Panc1 (cell line): Measurements from ENCODE around the gene FRS2. TPM values are rescaled to one million over a fixed set of nuclear protein-coding genes. Genes with fewer than 3 reads are reported as not detected.

Source experiments
- ATAC-seq: fragments of 200-7000 bp; cut with Tn5 transposase; 2 replicates; pipeline ENCODE4 v1.9.1; 2020; ENCODE audit warnings: mild to moderate bottlenecking, moderate library complexity
- BruUV-seq: library from RNA; stranded (reverse); fragments of 400-500 nt; replicated peaks from 2 replicates; lab custom pipeline; 2021; lab: Mats Ljungman, UMichigan
- CTCF ChIA-PET: fragments of 300-600 bp; sonication (Branson Sonifier 250); formaldehyde crosslinking; loops from one replicate; lab custom pipeline; 2022; ENCODE audit warnings: antibody characterized with exemption; lab: Charles Lee
- POLR2A ChIA-PET: fragments of 300-600 bp; sonication (Branson Sonifier 250); formaldehyde crosslinking; loops from one replicate; lab custom pipeline; 2022; ENCODE audit warnings: antibody characterized with exemption; lab: Charles Lee
- DNase-seq: peaks from one replicate; pipeline ENCODE4 v3.0.0-alpha.2; 2010; ENCODE audit warnings: low read depth, low spot score
- H3K27ac ChIP-seq: 2 replicates; pipeline ENCODE4 v1.5.1; 2011; ENCODE audit warnings: mild to moderate bottlenecking, low read length, inconsistent platforms
- H3K27me3 ChIP-seq: fragments of 200-500 bp; sonication (Bioruptor generic); 2 replicates; pipeline ENCODE4 v1.6.0; 2014; ENCODE audit warnings: low read length, inconsistent platforms; ENCODE audit not compliant: control insufficient read depth, insufficient read depth
- H3K36me3 ChIP-seq: fragments of 200-500 bp; sonication (Bioruptor generic); 2 replicates; pipeline ENCODE4 v1.5.1; 2014; ENCODE audit warnings: inconsistent platforms, mild to moderate bottlenecking, low read length, moderate library complexity; ENCODE audit not compliant: control insufficient read depth, insufficient read depth
- H3K4me1 ChIP-seq: 2 replicates; pipeline ENCODE4 v1.5.1; 2011; ENCODE audit warnings: inconsistent platforms, mild to moderate bottlenecking, low read length, moderate library complexity; ENCODE audit not compliant: control insufficient read depth, insufficient read depth
- H3K4me3 ChIP-seq, 2 experiments: 2 replicates each; pipeline ENCODE4 v1.5.1; 2011 to 2012; ENCODE audit warnings: low read depth in 2 of 2, low read length in 2 of 2, mild to moderate bottlenecking in 2 of 2, inconsistent platforms in 1 of 2, moderate library complexity in 1 of 2
- H3K9me3 ChIP-seq: fragments of 200-500 bp; sonication (Bioruptor generic); 2 replicates; pipeline ENCODE4 v1.5.1; 2014; ENCODE audit warnings: low read depth, mild to moderate bottlenecking, inconsistent platforms, low read length, moderate library complexity; ENCODE audit not compliant: control insufficient read depth, insufficient read depth
- POLR2AphosphoS5 ChIP-seq: IDR thresholded peaks from 2 replicates; pipeline ENCODE4 v1.6.1; 2012; ENCODE audit warnings: mild to moderate bottlenecking, low read depth, low read length, moderate library complexity
- SIN3A ChIP-seq: IDR thresholded peaks from 2 replicates; pipeline ENCODE4 v1.6.1; 2012; ENCODE audit warnings: low read depth, mild to moderate bottlenecking, low read length, moderate library complexity, borderline replicate concordance; ENCODE audit not compliant: insufficient read depth
- TCF7L2 ChIP-seq: IDR thresholded peaks from 2 replicates; pipeline ENCODE4 v1.6.1; 2011; ENCODE audit warnings: mild to moderate bottlenecking, low read depth, low read length, inconsistent platforms
- in situ Hi-C: cut with HindIII; loops from 2 replicates; pipeline ENCODE4 v1.10.0; 2016; ENCODE audit warnings: low sequenced_read_pairs, low pct_unique_long_range_greater_than_20kb
- intact Hi-C: fragments of 100-400 bp; cut with micrococcal nuclease; formaldehyde crosslinking; loops from one replicate; pipeline ENCODE4 v1.10.0; 2022; ENCODE audit not compliant: unreplicated experiment
- total RNA-seq: library from RNA; stranded (reverse); gene quantifications from one replicate; pipeline ENCODE4 v1.2.1, GENCODE V29; 2021; ENCODE audit not compliant: unreplicated experiment
- TF ChIP-seq, protein P1 (sequence below), 2 experiments: IDR thresholded peaks; 2 replicates each; pipeline ENCODE4 v1.6.1; 2011 to 2012; ENCODE audit warnings: low read depth in 2 of 2, control low read depth in 1 of 2, low read length in 1 of 2, mild to moderate bottlenecking in 1 of 2, moderate library complexity in 1 of 2; ENCODE audit not compliant: insufficient read depth in 1 of 2
- TF ChIP-seq, protein P2 (sequence below): fragments of 450-650 bp; IDR thresholded peaks from 2 replicates; pipeline ENCODE4 v1.5.1; 2017; ENCODE audit warnings: mild to moderate bottlenecking

Gene FRS2
- total RNA-seq, 1 experiment from 2014 or later: 26.6 TPM

- in situ Hi-C loops: no loop called here
- POLR2A ChIA-PET: interaction anchor here (0.6 kb wide), 1 partner anchor 139 kb away, joined by 6 read pairs; no protein-coding TSS in a partner anchor
- no peak for ATAC-seq
Measured at GRCh38 chr12:69610126-69610525, 139.9 kb downstream of the FRS2 start.

GRCh38 chr12:69610729-69611128 is 140.5 kb downstream of the FRS2 start, which contains the start of gene LRRC10:
LRRC10 (minus strand) TSS chr12:69610907; CDS start chr12:69610838, 69 bp downstream.
- ChIA-PET CTCF (interaction anchor here (0.7 kb wide), 1 partner anchor 38 kb away, joined by 10 read pairs; no protein-coding TSS in a partner anchor), POLR2A (no interaction called here)
- intact Hi-C loops (no loop called here), in situ Hi-C loops (no loop called here)
- H3K27me3 ChIP-seq: 0 out of 2 replicates have a peak, but pooled peaks cover 4% of the 10 kb centered on the region
- TF ChIP-seq POLR2AphosphoS5 (no peak), SIN3A (no peak), TCF7L2 (no peak)
- TF ChIP-seq, protein P1, sequence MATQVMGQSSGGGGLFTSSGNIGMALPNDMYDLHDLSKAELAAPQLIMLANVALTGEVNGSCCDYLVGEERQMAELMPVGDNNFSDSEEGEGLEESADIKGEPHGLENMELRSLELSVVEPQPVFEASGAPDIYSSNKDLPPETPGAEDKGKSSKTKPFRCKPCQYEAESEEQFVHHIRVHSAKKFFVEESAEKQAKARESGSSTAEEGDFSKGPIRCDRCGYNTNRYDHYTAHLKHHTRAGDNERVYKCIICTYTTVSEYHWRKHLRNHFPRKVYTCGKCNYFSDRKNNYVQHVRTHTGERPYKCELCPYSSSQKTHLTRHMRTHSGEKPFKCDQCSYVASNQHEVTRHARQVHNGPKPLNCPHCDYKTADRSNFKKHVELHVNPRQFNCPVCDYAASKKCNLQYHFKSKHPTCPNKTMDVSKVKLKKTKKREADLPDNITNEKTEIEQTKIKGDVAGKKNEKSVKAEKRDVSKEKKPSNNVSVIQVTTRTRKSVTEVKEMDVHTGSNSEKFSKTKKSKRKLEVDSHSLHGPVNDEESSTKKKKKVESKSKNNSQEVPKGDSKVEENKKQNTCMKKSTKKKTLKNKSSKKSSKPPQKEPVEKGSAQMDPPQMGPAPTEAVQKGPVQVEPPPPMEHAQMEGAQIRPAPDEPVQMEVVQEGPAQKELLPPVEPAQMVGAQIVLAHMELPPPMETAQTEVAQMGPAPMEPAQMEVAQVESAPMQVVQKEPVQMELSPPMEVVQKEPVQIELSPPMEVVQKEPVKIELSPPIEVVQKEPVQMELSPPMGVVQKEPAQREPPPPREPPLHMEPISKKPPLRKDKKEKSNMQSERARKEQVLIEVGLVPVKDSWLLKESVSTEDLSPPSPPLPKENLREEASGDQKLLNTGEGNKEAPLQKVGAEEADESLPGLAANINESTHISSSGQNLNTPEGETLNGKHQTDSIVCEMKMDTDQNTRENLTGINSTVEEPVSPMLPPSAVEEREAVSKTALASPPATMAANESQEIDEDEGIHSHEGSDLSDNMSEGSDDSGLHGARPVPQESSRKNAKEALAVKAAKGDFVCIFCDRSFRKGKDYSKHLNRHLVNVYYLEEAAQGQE (IDR thresholded peaks at IDR 0.05; ENCODE audit: insufficient read depth in 1 of 2, low read depth in 2 of 2, low read length in 1 of 2): no peak
- TF ChIP-seq, protein P2, sequence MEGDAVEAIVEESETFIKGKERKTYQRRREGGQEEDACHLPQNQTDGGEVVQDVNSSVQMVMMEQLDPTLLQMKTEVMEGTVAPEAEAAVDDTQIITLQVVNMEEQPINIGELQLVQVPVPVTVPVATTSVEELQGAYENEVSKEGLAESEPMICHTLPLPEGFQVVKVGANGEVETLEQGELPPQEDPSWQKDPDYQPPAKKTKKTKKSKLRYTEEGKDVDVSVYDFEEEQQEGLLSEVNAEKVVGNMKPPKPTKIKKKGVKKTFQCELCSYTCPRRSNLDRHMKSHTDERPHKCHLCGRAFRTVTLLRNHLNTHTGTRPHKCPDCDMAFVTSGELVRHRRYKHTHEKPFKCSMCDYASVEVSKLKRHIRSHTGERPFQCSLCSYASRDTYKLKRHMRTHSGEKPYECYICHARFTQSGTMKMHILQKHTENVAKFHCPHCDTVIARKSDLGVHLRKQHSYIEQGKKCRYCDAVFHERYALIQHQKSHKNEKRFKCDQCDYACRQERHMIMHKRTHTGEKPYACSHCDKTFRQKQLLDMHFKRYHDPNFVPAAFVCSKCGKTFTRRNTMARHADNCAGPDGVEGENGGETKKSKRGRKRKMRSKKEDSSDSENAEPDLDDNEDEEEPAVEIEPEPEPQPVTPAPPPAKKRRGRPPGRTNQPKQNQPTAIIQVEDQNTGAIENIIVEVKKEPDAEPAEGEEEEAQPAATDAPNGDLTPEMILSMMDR: no peak
- no TSS peak for BruUV-seq
- DNase-seq (no peak), ATAC-seq (no peak)
- H3K36me3 ChIP-seq: no peaks in the 10 kb centered on the region
- H3K4me1 ChIP-seq: no peaks in the 10 kb centered on the region
- no peak within 1 kb of the TSS for H3K4me3 ChIP-seq
- no peaks in the 10 kb centered on the region for H3K9me3 ChIP-seq
- H3K27ac ChIP-seq: no peak within 1 kb of the TSS

More at GRCh38 chr12:69610126-69610525, 139.9 kb downstream of the FRS2 start:
- Histone ChIP-seq H3K4me3 (no peak overlapping the region), H3K27ac (no peak overlapping the region), H3K4me1 (no peaks in the 10 kb centered on the region), H3K36me3 (no peaks in the 10 kb centered on the region), H3K27me3 (0 out of 2 replicates have a peak, but pooled peaks cover 4% of the 10 kb centered on the region), H3K9me3 (no peaks in the 10 kb centered on the region)
- intact Hi-C loops: no loop called here
- DNase-seq: no peak
- TF ChIP-seq, protein P2: no peak
- TF ChIP-seq TCF7L2 (no peak), SIN3A (no peak), POLR2AphosphoS5 (no peak)
- TF ChIP-seq, protein P1 (IDR thresholded peaks at IDR 0.05; ENCODE audit: insufficient read depth in 1 of 2, low read depth in 2 of 2, low read length in 1 of 2): no peak
- BruUV-seq: no TSS peak
- CTCF ChIA-PET: interaction anchor here (0.6 kb wide), 2 partner anchors 42 to 67 kb away, joined by 3 to 5 read pairs; no protein-coding TSS in a partner anchor
